RWPE2 (cell line): ENCODE results near the gene CARD10.

Source experiments
- ATAC-seq: fragments of 200-7000 bp; cut with Tn5 transposase; 3 replicates; pipeline ENCODE4 v1.9.1; 2021; ENCODE audit warnings: low read depth
- DNase-seq: peaks from one replicate; pipeline ENCODE4 v3.0.0-alpha.2; 2020; ENCODE audit warnings: low spot score
- H3K27ac ChIP-seq: fragments of 450-650 bp; 2 replicates; pipeline ENCODE4 v1.5.1; 2017; ENCODE audit warnings: mild to moderate bottlenecking; ENCODE audit not compliant: poor library complexity, severe bottlenecking
- H3K27me3 ChIP-seq: fragments of 250-450 bp; sonication (Bioruptor Pico); 2 replicates; pipeline ENCODE4 v1.5.1; 2021; ENCODE audit warnings: mild to moderate bottlenecking, moderate library complexity; ENCODE audit not compliant: insufficient read depth, poor library complexity, severe bottlenecking
- H3K36me3 ChIP-seq: fragments of 250-450 bp; sonication (Bioruptor Pico); 2 replicates; pipeline ENCODE4 v1.5.1; 2020; ENCODE audit warnings: low read depth, mild to moderate bottlenecking, moderate library complexity
- H3K4me1 ChIP-seq: fragments of 250-450 bp; sonication (Bioruptor Pico); 2 replicates; pipeline ENCODE4 v1.5.1; 2021; ENCODE audit warnings: mild to moderate bottlenecking, moderate library complexity; ENCODE audit not compliant: insufficient read depth, poor library complexity, severe bottlenecking
- H3K4me3 ChIP-seq: fragments of 250-450 bp; sonication (Bioruptor Pico); 2 replicates; pipeline ENCODE4 v1.5.1; 2021; ENCODE audit warnings: mild to moderate bottlenecking, moderate library complexity; ENCODE audit not compliant: severe bottlenecking
- H3K9me3 ChIP-seq: fragments of 250-450 bp; sonication (Bioruptor Pico); 2 replicates; pipeline ENCODE4 v1.5.1; 2021; ENCODE audit warnings: mild to moderate bottlenecking, moderate library complexity; ENCODE audit not compliant: severe bottlenecking
- CTCF ChIP-seq: fragments of 450-650 bp; IDR thresholded peaks from one replicate; pipeline ENCODE4 v1.5.1; 2017; ENCODE audit warnings: mild to moderate bottlenecking, moderate library complexity; ENCODE audit not compliant: poor library complexity, severe bottlenecking

The CARD10 gene

GRCh38 chr22:37519268-37520195 lies at the start of gene CARD10:
Gene CARD10, minus strand, starts transcription at chr22:37519415. Its CDS starts 215 bp downstream, at chr22:37519200.
- peak; percentile 61 for DNase-seq

GRCh38 chr22:37568448-37569008 lies 49.3 kb upstream of the CARD10 start:
- no peak for ATAC-seq
- no peaks in the 10 kb centered on the region for H3K9me3 ChIP-seq
- no peak for DNase-seq
- H3K4me3 ChIP-seq: no peak overlapping the region
- TF ChIP-seq CTCF: no peak
- peaks cover 33% of the 10 kb centered on the region for H3K36me3 ChIP-seq
- no peaks in the 10 kb centered on the region for H3K27me3 ChIP-seq
- peaks cover 27% of the 10 kb centered on the region for H3K4me1 ChIP-seq
- H3K27ac ChIP-seq: peak overlapping the region; percentile 21

More at GRCh38 chr22:37519268-37520195, at the start of gene CARD10:
- H3K9me3 ChIP-seq: no peaks in the 10 kb centered on the region
- H3K4me1 ChIP-seq: peaks cover 14% of the 10 kb centered on the region
- no peaks in the 10 kb centered on the region for H3K27me3 ChIP-seq
- peak within 1 kb of the TSS; percentile 95 for H3K4me3 ChIP-seq
- no peak for TF ChIP-seq CTCF
- peaks cover 34% of the 10 kb centered on the region for H3K36me3 ChIP-seq
- peak within 1 kb of the TSS; percentile 79 for H3K27ac ChIP-seq
- peak; percentile 49 for ATAC-seq

- ATAC-seq (no peak), DNase-seq (no peak)
- Histone ChIP-seq H3K4me1 (peaks cover 32% of the 10 kb centered on the region), H3K4me3 (no peak overlapping the region), H3K27ac (peak overlapping the region; percentile 42), H3K9me3 (no peaks in the 10 kb centered on the region), H3K27me3 (no peaks in the 10 kb centered on the region), H3K36me3 (peaks cover 33% of the 10 kb centered on the region)
- TF ChIP-seq CTCF: no peak
Observed at GRCh38 chr22:37568012-37568411, 48.8 kb upstream of the CARD10 start.

GRCh38 chr22:37566903-37567798 lies 47.9 kb upstream of the CARD10 start:
- Histone ChIP-seq H3K4me1 (peaks cover 41% of the 10 kb centered on the region), H3K27me3 (no peaks in the 10 kb centered on the region), H3K27ac (peak overlapping the region; percentile 42), H3K9me3 (no peaks in the 10 kb centered on the region), H3K36me3 (peaks cover 37% of the 10 kb centered on the region), H3K4me3 (no peak overlapping the region)
- ATAC-seq: peak; percentile 70
- peak; percentile 86 for DNase-seq
- TF ChIP-seq CTCF: peak; percentile 91
